ENCODE measurements around the gene LAD1. TPM values are rescaled to one million over a fixed set of nuclear protein-coding genes. Genes with fewer than 3 reads are reported as not detected.

The LAD1 gene
- total RNA-seq, 1 donor from 2014 or later = 20.7 TPM

DNA sequence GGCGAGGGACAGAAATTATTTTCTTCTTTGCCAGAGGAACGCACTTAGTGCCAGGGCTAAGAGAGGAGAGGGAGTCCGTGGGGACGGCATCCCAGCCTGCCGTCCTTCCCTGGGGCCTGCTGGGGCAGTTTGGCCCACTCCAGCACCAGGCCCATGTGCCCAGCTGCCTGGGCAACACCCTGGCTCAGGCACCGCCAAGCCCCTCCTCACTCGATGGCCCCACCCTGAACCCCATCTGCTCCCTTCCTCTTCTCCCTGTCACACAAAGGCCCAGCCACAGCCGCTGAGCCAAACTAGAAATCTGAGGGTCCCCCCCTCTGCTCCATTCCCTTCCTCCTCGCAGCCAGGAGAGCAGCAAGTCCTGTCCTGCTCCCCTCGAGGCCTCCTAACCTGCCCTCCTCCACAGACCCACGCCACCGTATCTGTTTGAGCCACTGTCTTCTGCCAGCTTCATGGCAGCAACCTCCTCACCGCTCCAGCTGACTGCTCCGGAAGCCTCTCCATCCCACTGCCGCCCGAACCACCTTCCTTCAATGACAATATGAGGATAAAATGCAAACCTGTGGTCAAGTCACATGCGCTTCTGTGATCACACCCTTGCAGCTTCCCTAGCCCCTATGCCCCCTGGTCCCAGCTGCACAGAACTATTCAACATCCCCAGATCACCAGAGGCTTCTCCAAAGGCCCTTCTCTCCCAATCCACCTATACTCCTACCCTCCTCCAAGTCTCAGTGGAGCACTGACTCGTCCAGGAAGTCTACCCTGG is 30.8 kb upstream of the LAD1 start:
- Mint-ChIP-seq H3K27ac (no peak overlapping the region), H3K4me1 (no peaks in the 10 kb centered on the region), H3K27me3 (ENCODE audit: low read depth) (no peaks in the 10 kb centered on the region), H3K9me3 (no peaks in the 10 kb centered on the region), H3K4me3 (no peak overlapping the region), H3K36me3 (no peaks in the 10 kb centered on the region)
- no peak for DNase-seq (ENCODE audit: low spot score in 2 of 2, unreplicated experiment in 2 of 2)
- TF ChIP-seq CTCF (IDR thresholded peaks at IDR 0.05; ENCODE audit: unreplicated experiment) = no peak

DNA sequence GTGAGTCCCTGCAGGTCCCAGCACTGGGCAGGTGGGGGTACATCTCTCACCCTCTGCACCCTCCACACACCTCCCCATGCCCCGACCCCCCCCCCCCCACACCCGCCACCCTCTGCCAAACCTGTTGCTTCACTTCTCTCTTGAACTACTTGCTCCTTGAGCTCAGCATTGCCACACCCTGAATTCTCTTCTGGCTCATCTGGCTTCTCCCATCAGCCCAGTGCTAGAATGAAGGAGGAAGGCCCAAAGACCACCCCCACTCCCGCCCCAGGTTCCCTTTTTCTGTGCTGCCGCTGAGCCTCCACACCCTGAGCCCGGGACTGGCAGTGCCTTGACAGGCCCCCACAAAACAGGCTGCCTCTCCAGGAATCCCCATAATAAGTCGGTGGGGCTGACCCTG is 28.8 kb upstream of the LAD1 start:
- Mint-ChIP-seq H3K27me3 (ENCODE audit: low read depth) (no peaks in the 10 kb centered on the region), H3K4me1 (no peaks in the 10 kb centered on the region), H3K36me3 (no peaks in the 10 kb centered on the region), H3K9me3 (no peaks in the 10 kb centered on the region), H3K4me3 (no peak overlapping the region), H3K27ac (no peak overlapping the region)
- TF ChIP-seq CTCF (IDR thresholded peaks at IDR 0.05; ENCODE audit: unreplicated experiment) = no peak
- no peak for DNase-seq (ENCODE audit: low spot score in 2 of 2, unreplicated experiment in 2 of 2)

- H3K27me3 Mint-ChIP-seq (ENCODE audit: low read depth) = no peaks in the 10 kb centered on the region
Measured at GRCh38 chr1:201426479-201427310, 27.6 kb upstream of the LAD1 start.

DNA sequence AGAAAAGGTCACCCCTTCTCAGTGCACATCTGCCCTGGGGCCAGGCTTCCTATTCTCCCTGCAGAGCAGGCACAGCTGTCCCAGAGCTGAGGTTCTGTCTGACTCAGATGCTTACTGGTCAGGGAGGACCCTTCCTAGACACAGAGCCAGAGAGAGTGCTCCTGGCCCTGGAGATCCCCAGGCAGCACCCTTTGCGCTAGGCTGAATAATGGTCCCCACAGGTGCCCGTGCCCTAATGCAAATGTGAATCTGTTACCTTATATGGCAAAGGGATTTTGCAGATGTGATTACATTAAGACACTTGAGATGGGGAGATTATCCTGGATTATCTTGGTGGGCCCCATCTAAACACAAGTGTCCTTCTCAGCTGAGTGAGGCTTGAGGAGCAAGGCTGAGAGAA is 25.0 kb upstream of the LAD1 start:
- no peaks in the 10 kb centered on the region for H3K36me3 Mint-ChIP-seq
- H3K27me3 Mint-ChIP-seq (ENCODE audit: low read depth) = no peaks in the 10 kb centered on the region
- no peak for DNase-seq (ENCODE audit: low spot score in 2 of 2, unreplicated experiment in 2 of 2)
- H3K27ac Mint-ChIP-seq = no peak overlapping the region
- H3K9me3 Mint-ChIP-seq = no peaks in the 10 kb centered on the region
- H3K4me3 Mint-ChIP-seq = no peak overlapping the region
- peaks cover 28% of the 10 kb centered on the region for H3K4me1 Mint-ChIP-seq
- TF ChIP-seq CTCF (IDR thresholded peaks at IDR 0.05; ENCODE audit: unreplicated experiment) = no peak

More at GRCh38 chr1:201426479-201427310, 27.6 kb upstream of the LAD1 start:
- H3K27ac Mint-ChIP-seq = no peak overlapping the region
- H3K36me3 Mint-ChIP-seq = no peaks in the 10 kb centered on the region
- no peak for DNase-seq (ENCODE audit: low spot score in 2 of 2, unreplicated experiment in 2 of 2)
- H3K4me3 Mint-ChIP-seq = no peak overlapping the region
- peaks cover 4% of the 10 kb centered on the region for H3K4me1 Mint-ChIP-seq
- no peak for TF ChIP-seq CTCF (IDR thresholded peaks at IDR 0.05; ENCODE audit: unreplicated experiment)
- no peaks in the 10 kb centered on the region for H3K9me3 Mint-ChIP-seq

DNA sequence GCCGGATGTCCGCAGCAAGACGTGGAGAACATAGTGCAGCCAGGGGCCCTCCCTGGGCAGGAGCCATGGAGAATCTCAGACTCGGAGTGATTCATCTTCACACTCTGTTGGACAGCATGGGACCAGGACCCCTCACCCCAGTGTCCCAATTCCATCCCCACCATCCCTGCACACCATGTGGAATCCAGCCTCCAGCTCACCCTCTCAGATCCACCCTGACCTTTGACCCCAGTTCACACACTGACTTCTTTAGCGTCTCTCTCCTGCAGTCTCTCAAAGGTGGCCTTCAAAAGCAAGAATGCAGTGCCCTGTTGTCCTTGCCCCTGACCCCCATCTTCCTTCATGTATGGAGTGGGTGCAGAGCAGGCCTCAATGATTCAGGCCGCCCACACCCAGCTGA is 24.5 kb upstream of the LAD1 start:
- DNase-seq (ENCODE audit: low spot score in 2 of 2, unreplicated experiment in 2 of 2) = no peak
- Mint-ChIP-seq H3K27ac (no peak overlapping the region), H3K27me3 (ENCODE audit: low read depth) (no peaks in the 10 kb centered on the region), H3K4me1 (peaks cover 31% of the 10 kb centered on the region), H3K9me3 (no peaks in the 10 kb centered on the region), H3K36me3 (no peaks in the 10 kb centered on the region), H3K4me3 (no peak overlapping the region)
- no peak for TF ChIP-seq CTCF (IDR thresholded peaks at IDR 0.05; ENCODE audit: unreplicated experiment)
